Peyer's patch (tissue), 4 donors: ENCODE results near the gene KDM2A. TPM values are rescaled to one million over a fixed set of nuclear protein-coding genes. Genes with fewer than 3 reads are reported as not detected.
"Not testable (repeated sequence)": the region's sequence is repeated elsewhere in the genome, so short reads cannot be mapped to it uniquely, and the experiment has no call there.

Source experiments
- DNase-seq, 3 donors: peaks; one replicate each; pipeline ENCODE4 v3.0.0-alpha.2; 2017 to 2019
- H3K27ac ChIP-seq, 4 donors: fragments of 200-600 bp; sonication (generic); one replicate each; pipeline ENCODE4 v1.5.1; 2016 to 2019
- H3K27me3 ChIP-seq, 2 donors: fragments of 200-600 bp; sonication (generic); one replicate each; pipeline ENCODE4 v1.5.1; 2019
- H3K36me3 ChIP-seq, 3 donors: fragments of 200-600 bp; sonication (generic); one replicate each; pipeline ENCODE4 v1.5.1; 2016 to 2019
- H3K4me1 ChIP-seq, 4 donors: fragments of 200-600 bp; sonication (generic); one replicate each; pipeline ENCODE4 v1.5.1; 2016 to 2019
- H3K4me3 ChIP-seq, 4 donors: fragments of 200-600 bp; sonication (generic); 1 replicate in 3 of 4; 2 replicates in 1 of 4; pipeline ENCODE4 v1.5.1; 2016 to 2019; ENCODE audit warnings: mild to moderate bottlenecking in 1 of 4
- H3K9me3 ChIP-seq, 4 donors: fragments of 200-600 bp; sonication (generic); one replicate each; pipeline ENCODE4 v1.5.1; 2016 to 2019; ENCODE audit warnings: mild to moderate bottlenecking in 1 of 4
- CTCF ChIP-seq, 6 experiments: fragments of 450-650 bp in 4 of 6; fragments of 200-600 bp in 2 of 6; sonication (generic) in 1 of 6; IDR thresholded peaks; one replicate each; pipeline ENCODE4 v1.5.1; 2017 to 2019; ENCODE audit warnings: antibody characterized with exemption in 6 of 6, mild to moderate bottlenecking in 3 of 6, moderate library complexity in 1 of 6
- POLR2A ChIP-seq, 2 donors: fragments of 450-650 bp; IDR thresholded peaks; one replicate each; pipeline ENCODE4 v1.5.1; 2017; ENCODE audit warnings: antibody characterized with exemption in 2 of 2, mild to moderate bottlenecking in 2 of 2, moderate library complexity in 2 of 2
- total RNA-seq, 4 donors: library from RNA; depleted of rRNA; stranded (reverse); fragments of >200 nt; gene quantifications; one replicate each; pipeline ENCODE4 v1.1.0, GENCODE V29; 2016

Gene KDM2A
- total RNA-seq, 4 donors from 2014 or later, result 76.7 to 225 (median 105) TPM

GRCh38 chr11:67117672-67118180, 1.3 kb upstream of the KDM2A start:
- peak overlapping the region; percentile 93 to 99 (median 97) for H3K4me3 ChIP-seq
- peaks cover 0 to 18% (median 4%) of the 10 kb centered on the region in 4 donors for H3K4me1 ChIP-seq
- peak; percentile 33 to 57 (median 57) for DNase-seq
- no peaks in the 10 kb centered on the region for H3K36me3 ChIP-seq
- TF ChIP-seq POLR2A (IDR thresholded peaks at IDR 0.05) (no peak), CTCF (IDR thresholded peaks at IDR 0.05) (no peak)
- H3K9me3 ChIP-seq, result no peaks in the 10 kb centered on the region
- H3K27ac ChIP-seq, result peak overlapping the region; percentile 91 to 100 (median 98)
- H3K27me3 ChIP-seq, result no peaks in the 10 kb centered on the region

- peaks cover 0 to under 1% (median 0%) of the 10 kb centered on the region in 3 donors for H3K36me3 ChIP-seq
Observed at GRCh38 chr11:67118181-67118766, 789 bp upstream of the KDM2A start.

DNA sequence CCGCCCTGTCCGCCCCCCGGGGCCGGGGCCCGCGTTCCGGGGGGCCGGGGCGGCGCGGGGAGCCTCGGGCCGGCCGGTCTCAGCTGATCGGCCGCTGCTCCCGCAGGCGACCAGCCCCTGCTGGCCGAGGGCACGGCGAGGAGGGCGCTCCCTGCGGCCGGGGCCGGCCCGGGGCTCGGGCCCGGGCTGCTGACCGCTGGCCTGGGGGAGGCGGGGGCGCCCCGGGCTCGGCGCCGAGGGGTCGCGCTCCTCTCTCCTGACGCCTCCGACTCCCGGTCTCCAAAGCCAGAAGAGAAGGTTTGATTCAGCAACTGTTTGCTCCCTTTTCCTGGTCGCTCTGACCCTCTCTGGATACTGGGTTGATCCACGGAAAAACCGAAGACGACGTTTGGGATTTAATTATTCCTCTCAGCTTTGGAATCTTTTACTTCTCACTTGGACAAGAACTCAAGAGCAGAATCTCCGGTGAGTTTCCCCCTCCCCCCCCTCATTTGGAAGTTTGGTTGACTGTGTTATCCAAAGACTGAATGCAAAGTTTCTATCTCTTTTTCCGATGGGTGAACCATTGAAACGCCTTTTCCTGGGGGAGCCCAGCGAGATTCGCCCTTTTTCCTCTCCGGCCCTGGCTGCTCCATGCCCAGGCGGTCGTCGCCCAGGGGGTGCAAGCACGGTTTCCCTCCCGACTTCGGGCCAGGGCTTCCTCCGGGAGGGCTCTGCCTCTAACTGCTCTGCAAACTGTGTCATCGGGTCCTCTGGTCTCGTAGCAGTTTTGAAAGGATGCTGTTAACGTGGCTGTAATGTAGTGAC, 725 bp downstream of the KDM2A start:
- peak overlapping the region; percentile 91 to 100 (median 98) for H3K27ac ChIP-seq
- H3K4me1 ChIP-seq, result peaks cover 0 to 21% (median 4%) of the 10 kb centered on the region in 4 donors
- peak; percentile 32 to 59 (median 56) for DNase-seq

More at GRCh38 chr11:67118181-67118766, 789 bp upstream of the KDM2A start:
- DNase-seq, result peak in 2 of 3 donors; percentile 45 to 71
- peak overlapping the region; percentile 91 to 100 (median 98) for H3K27ac ChIP-seq
- no peaks in the 10 kb centered on the region for H3K9me3 ChIP-seq
- no peak for TF ChIP-seq POLR2A (IDR thresholded peaks at IDR 0.05)
- TF ChIP-seq CTCF (IDR thresholded peaks at IDR 0.05), result peak in 1 of 6 experiments; percentile 3
- H3K4me3 ChIP-seq, result peak overlapping the region; percentile 93 to 99 (median 97)
- no peaks in the 10 kb centered on the region for H3K27me3 ChIP-seq
- peaks cover 0 to 21% (median 4%) of the 10 kb centered on the region in 4 donors for H3K4me1 ChIP-seq

DNA sequence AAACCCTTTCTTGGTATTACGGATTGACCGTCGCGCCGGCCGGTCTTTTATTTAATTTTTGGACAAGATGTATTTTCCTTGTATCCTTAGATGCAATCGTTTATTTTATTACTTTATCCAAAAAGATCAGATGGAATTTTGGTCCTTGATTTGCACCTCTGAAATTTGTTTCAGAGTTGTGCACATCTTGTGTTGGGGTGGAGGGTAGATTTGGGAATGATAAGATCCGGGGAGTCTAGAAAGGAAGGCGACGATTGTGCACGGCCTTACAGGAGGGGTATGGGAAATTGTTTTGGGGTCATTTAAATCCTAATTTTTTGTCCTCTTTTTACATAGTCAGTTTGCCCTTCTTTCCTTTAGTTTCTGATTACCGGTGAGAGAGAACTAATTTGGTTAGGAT, 1.4 kb downstream of the KDM2A start:
- TF ChIP-seq POLR2A (IDR thresholded peaks at IDR 0.05), result no peak
- TF ChIP-seq CTCF (IDR thresholded peaks at IDR 0.05), result no peak
- peak in 1 of 3 donors; percentile 17 for DNase-seq
- Histone ChIP-seq H3K9me3 (no peaks in the 10 kb centered on the region), H3K4me3 (peak overlapping the region; percentile 93 to 99 (median 97)), H3K4me1 (peaks cover 0 to 20% (median 4%) of the 10 kb centered on the region in 4 donors), H3K27ac (peak overlapping the region; percentile 91 to 100 (median 98)), H3K36me3 (peaks cover 0 to 19% (median 0%) of the 10 kb centered on the region in 3 donors), H3K27me3 (no peaks in the 10 kb centered on the region)

More for the DNA sequence above, 725 bp downstream of the KDM2A start:
- TF ChIP-seq CTCF (IDR thresholded peaks at IDR 0.05) (peak in 2 of 6 experiments; percentile 27 to 30), POLR2A (IDR thresholded peaks at IDR 0.05) (no peak)
- Histone ChIP-seq H3K27me3 (no peaks in the 10 kb centered on the region), H3K36me3 (peaks cover 0 to 13% (median 0%) of the 10 kb centered on the region in 3 donors), H3K4me3 (peak overlapping the region; percentile 93 to 99 (median 97)), H3K9me3 (no peaks in the 10 kb centered on the region)

DNA sequence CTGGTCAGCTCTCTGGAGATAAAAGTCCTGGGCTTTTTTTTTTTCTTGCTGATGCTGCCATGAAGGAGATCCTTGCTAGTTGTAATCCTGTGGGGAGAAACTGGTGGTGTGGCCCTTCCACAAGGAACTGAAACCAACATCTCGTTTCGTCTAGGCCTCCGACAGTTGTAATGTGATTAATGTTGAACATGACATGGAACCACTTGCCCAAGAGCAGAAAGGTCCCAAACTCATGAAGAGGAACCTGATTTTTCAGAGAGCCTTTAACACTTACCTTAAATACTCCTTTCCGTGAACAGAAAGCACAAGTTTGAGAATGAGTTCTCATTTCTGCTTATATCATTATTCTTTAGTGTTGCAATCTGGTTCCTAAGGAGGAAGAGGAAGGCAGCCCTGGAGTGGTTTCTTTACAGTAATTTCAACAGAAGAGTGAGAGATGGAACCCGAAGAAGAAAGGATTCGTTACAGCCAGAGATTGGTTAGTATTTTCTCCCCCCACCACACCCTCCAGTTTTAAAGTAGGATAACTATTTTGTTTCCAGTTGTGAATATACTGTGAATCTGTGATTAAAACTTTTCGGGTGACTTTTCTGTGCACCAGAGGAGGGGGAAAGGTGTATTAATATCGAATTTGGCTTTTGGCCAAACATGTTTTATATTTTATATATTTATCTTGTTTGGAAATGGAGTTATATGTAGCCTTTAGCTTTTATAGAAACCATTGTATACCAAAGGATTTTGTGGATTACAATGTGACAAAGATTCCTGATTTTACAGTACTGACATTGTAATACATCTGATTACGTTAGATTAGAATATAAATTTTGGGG, 2.0 kb downstream of the KDM2A start:
- H3K27me3 ChIP-seq, result no peaks in the 10 kb centered on the region
- H3K36me3 ChIP-seq, result peaks cover 0 to 20% (median 0%) of the 10 kb centered on the region in 3 donors
- no peak for TF ChIP-seq CTCF (IDR thresholded peaks at IDR 0.05)
- TF ChIP-seq POLR2A (IDR thresholded peaks at IDR 0.05), result peak in 1 of 2 donors; percentile 18
- DNase-seq, result peak in 2 of 3 donors; percentile 54 to 63
- H3K27ac ChIP-seq, result peak overlapping the region; percentile 78 to 98 (median 94)
- H3K4me3 ChIP-seq, result peak overlapping the region; percentile 93 to 99 (median 97)
- no peaks in the 10 kb centered on the region for H3K9me3 ChIP-seq
- H3K4me1 ChIP-seq, result peaks cover 0 to 15% (median 4%) of the 10 kb centered on the region in 4 donors

- H3K36me3 ChIP-seq, result peaks cover 0 to 31% (median 0%) of the 10 kb centered on the region in 3 donors
- peak in 1 of 3 donors; percentile 36 for DNase-seq
- H3K9me3 ChIP-seq, H3K27ac ChIP-seq, H3K27me3 ChIP-seq, H3K4me3 ChIP-seq: not testable (repeated sequence)
- H3K4me1 ChIP-seq, result peaks cover 0 to 15% (median 0%) of the 10 kb centered on the region in 4 donors
Observed at GRCh38 chr11:67123801-67124200, 4.7 kb downstream of the KDM2A start.

DNA sequence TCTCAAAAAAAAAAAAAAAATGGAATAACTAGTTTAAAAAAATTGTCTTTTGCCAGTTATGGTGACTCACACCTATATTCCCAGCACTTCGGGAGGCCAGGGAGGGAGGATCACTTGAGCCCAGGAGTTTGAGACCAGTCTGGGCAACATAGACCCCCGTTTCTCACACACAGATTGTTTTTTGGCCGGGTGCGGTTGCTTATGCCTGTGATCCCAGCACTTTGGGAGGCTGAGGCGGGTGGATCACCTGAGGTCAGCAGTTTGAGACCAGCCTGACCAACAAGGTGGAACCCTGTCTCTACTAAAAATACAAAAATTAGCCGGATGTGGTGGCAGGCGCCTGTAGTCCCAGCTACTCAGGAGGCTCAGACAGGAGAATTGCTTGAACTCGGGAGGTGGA, 7.2 kb downstream of the KDM2A start:
- H3K9me3 ChIP-seq, H3K27me3 ChIP-seq, H3K4me3 ChIP-seq, H3K27ac ChIP-seq, DNase-seq: not testable (repeated sequence)
- peaks cover 0 to 53% (median 0%) of the 10 kb centered on the region in 3 donors for H3K36me3 ChIP-seq
- H3K4me1 ChIP-seq, result peaks cover 0 to 17% (median 0%) of the 10 kb centered on the region in 4 donors
